Metanephros (tissue), 2 donors: ENCODE measurements around the gene DENND1B. TPM values are rescaled to one million over a fixed set of nuclear protein-coding genes. Genes with fewer than 3 reads are reported as not detected.

Experiments
- small RNA-seq: library from RNA; depleted of rRNA; stranded (forward); fragments of <200 nt; gene quantifications from one replicate; pipeline ENCODE3, GENCODE V24; 2014; ENCODE audit warnings: low replicate concordance
- total RNA-seq: library from RNA; depleted of rRNA; stranded (reverse); fragments of >200 nt; gene quantifications from one replicate; pipeline ENCODE4 v1.2.3, GENCODE V29; 2014

Gene DENND1B, protein sequence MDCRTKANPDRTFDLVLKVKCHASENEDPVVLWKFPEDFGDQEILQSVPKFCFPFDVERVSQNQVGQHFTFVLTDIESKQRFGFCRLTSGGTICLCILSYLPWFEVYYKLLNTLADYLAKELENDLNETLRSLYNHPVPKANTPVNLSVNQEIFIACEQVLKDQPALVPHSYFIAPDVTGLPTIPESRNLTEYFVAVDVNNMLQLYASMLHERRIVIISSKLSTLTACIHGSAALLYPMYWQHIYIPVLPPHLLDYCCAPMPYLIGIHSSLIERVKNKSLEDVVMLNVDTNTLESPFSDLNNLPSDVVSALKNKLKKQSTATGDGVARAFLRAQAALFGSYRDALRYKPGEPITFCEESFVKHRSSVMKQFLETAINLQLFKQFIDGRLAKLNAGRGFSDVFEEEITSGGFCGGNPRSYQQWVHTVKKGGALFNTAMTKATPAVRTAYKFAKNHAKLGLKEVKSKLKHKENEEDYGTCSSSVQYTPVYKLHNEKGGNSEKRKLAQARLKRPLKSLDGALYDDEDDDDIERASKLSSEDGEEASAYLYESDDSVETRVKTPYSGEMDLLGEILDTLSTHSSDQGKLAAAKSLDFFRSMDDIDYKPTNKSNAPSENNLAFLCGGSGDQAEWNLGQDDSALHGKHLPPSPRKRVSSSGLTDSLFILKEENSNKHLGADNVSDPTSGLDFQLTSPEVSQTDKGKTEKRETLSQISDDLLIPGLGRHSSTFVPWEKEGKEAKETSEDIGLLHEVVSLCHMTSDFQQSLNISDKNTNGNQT
- total RNA-seq: 22.3 TPM

DNA sequence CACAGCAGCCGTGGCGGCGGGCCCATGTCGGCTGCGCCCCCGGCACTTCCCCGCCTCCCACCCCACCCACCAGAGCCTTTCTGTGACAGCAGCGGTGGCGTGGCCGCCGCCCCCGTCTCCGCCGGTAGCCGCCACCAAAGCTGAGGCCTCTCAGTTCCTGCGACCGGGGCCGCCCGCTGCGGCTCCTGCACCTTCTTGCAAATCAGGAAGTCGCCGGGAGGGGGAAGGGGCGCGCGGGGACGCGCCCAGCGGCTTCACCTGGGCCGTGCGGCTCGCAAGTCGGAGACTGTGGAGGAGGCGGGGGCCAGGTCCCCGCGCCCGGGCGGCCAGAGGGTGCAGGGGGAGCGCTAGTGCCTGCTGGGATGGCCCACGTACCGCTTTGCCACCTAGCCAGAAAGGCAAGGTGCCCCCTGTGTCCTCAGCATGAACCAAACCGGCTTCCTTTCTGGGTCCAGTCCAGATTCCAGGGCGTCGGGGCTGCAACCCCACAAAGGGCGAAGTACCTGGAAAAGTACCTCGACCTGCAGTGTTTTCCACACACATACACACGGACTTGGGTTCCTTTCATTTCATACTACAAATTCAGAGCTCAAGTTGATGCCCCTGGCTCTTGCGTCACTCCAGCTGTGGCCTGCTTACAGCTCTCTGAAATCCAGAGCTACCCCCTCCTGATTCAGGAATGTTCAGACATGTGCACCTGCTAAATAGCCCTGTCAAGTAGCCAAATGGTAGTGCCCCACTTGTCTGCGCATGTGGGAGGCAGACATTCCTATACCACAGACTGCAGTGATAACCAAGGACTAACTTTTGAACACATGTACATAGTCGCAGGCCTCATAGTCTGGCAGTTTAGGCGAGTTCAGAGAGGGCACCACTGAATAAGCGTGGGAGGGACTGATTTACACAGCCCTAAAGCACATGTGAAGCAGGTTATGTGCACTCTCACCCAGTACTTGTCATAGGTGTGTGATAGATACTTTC is at the start of gene DENND1B:
Gene DENND1B, minus strand, starts transcription at position 199 of the 981 bp plus-strand sequence. CDS start 325 bp downstream, outside the sequence.

Small RNA genes within 50 kb of the gene (small RNA-seq; reads per million reads assigned to genes)
- not detected for gene RF00019

Other genes with a start within 250 kb of the DENND1B start
- gene C1orf53, start 127.2 kb upstream of the DENND1B start, total RNA-seq: 1.4 TPM
- gene LHX9, start 141.9 kb upstream of the DENND1B start, total RNA-seq: under 0.01 TPM